Gastrocnemius medialis (tissue), 4 donors: ENCODE results near the gene LPCAT1. TPM values are rescaled to one million over a fixed set of nuclear protein-coding genes. Genes with fewer than 3 reads are reported as not detected.
A peak's percentile ranks its signal among the peaks of the same experiment; 100 is the strongest.

ENCODE experiments used
- ATAC-seq, 2 donors: fragments of 150-250 bp; one replicate each; pipeline ENCODE4 v1.9.1; 2016
- DNase-seq, 2 donors: peaks; one replicate each; pipeline ENCODE4 v3.0.0-alpha.2; 2019
- H3K27ac ChIP-seq, 4 donors: fragments of 200-600 bp; sonication (generic); 1 replicate in 1 of 4; 2 replicates in 3 of 4; pipeline ENCODE4 v1.5.1; 2016 to 2018; ENCODE audit warnings: mild to moderate bottlenecking in 2 of 4, moderate library complexity in 1 of 4
- H3K27me3 ChIP-seq, 3 donors: fragments of 200-600 bp; sonication (generic) in 2 of 3; 1 replicate in 1 of 3; 2 replicates in 2 of 3; pipeline versions ENCODE4 v1.5.1 to v1.6.0; 2016 to 2019; ENCODE audit warnings: mild to moderate bottlenecking in 1 of 3, moderate library complexity in 1 of 3
- H3K36me3 ChIP-seq, 2 donors: fragments of 200-600 bp; sonication (generic) in 1 of 2; one replicate each; pipeline ENCODE4 v1.5.1; 2017 to 2018
- H3K4me1 ChIP-seq, 2 donors: fragments of 200-600 bp; sonication (generic) in 1 of 2; one replicate each; pipeline ENCODE4 v1.5.1; 2016 to 2017; ENCODE audit warnings: mild to moderate bottlenecking in 2 of 2
- H3K4me3 ChIP-seq, 4 donors: fragments of 200-600 bp; sonication (generic) in 3 of 4; 1 replicate in 1 of 4; 2 replicates in 3 of 4; pipeline ENCODE4 v1.5.1; 2016 to 2019; ENCODE audit warnings: mild to moderate bottlenecking in 2 of 4
- H3K9me3 ChIP-seq, 3 donors: fragments of 200-600 bp; sonication (generic) in 2 of 3; 1 replicate in 1 of 3; 2 replicates in 2 of 3; pipeline ENCODE4 v1.5.1; 2016 to 2019
- CTCF ChIP-seq, 5 experiments: fragments of 450-650 bp in 3 of 5; fragments of 200-600 bp in 2 of 5; sonication (generic) in 2 of 5; IDR thresholded peaks in 4 of 5; conservative IDR thresholded peaks in 1 of 5; 1 replicate in 4 of 5; 2 replicates in 1 of 5; pipeline ENCODE4 v1.5.1; 2016 to 2019; ENCODE audit warnings: antibody characterized with exemption in 5 of 5, mild to moderate bottlenecking in 3 of 5, moderate library complexity in 3 of 5
- POLR2A ChIP-seq, 2 donors: fragments of 450-650 bp; IDR thresholded peaks; one replicate each; pipeline ENCODE4 v1.6.1; 2017; ENCODE audit warnings: antibody characterized with exemption in 2 of 2, mild to moderate bottlenecking in 2 of 2, moderate library complexity in 2 of 2
- in situ Hi-C, 4 donors: fragments of 200-750 bp; cut with MboI; loops; one replicate each; pipeline versions ENCODE4 v1.15.0 to v1.8.0; 2017; ENCODE audit warnings: low sequenced_read_pairs in 4 of 4
- intact Hi-C: fragments of 100-400 bp; cut with DNase I; formaldehyde crosslinking; loops from one replicate; pipeline ENCODE4 v1.15.1; 2023; ENCODE audit warnings: low total_unique reads
- total RNA-seq, 4 donors: library from RNA; depleted of rRNA; stranded (reverse); fragments of >200 nt; gene quantifications; one replicate each; pipeline versions ENCODE4 v1.1.0 to v1.2.3, GENCODE V29; 2016

Gene LPCAT1
- total RNA-seq, 4 donors from 2014 or later = 1.4 to 9.2 (median 4.2) TPM

- ATAC-seq = no peak
- in situ Hi-C loops = no loop called here
- Histone ChIP-seq H3K9me3 (no peaks in the 10 kb centered on the region), H3K4me3 (no peak overlapping the region), H3K27me3 (no peaks in the 10 kb centered on the region), H3K27ac (no peak overlapping the region), H3K4me1 (no peaks in the 10 kb centered on the region), H3K36me3 (no peaks in the 10 kb centered on the region)
- DNase-seq = no peak
- TF ChIP-seq POLR2A (IDR thresholded peaks at IDR 0.05) (no peak), CTCF (IDR thresholded peaks at IDR 0.05 in 4 of 5, conservative IDR thresholded peaks at IDR 0.05 in 1 of 5) (no peak)
- intact Hi-C loops = no loop called here
Measured at GRCh38 chr5:1468629-1469527, 54.9 kb downstream of the LPCAT1 start.

GRCh38 chr5:1468247-1468612 is 55.5 kb downstream of the LPCAT1 start:
- ATAC-seq (no peak), DNase-seq (no peak)
- H3K27me3 ChIP-seq = no peaks in the 10 kb centered on the region
- peak in 1 of 5 experiments; percentile 21 for TF ChIP-seq CTCF (IDR thresholded peaks at IDR 0.05 in 4 of 5, conservative IDR thresholded peaks at IDR 0.05 in 1 of 5)
- no peak for TF ChIP-seq POLR2A (IDR thresholded peaks at IDR 0.05)
- in situ Hi-C loops (no loop called here), intact Hi-C loops (no loop called here)
- H3K4me3 ChIP-seq = no peak overlapping the region
- no peak overlapping the region for H3K27ac ChIP-seq
- no peaks in the 10 kb centered on the region for H3K36me3 ChIP-seq
- no peaks in the 10 kb centered on the region for H3K9me3 ChIP-seq
- H3K4me1 ChIP-seq = no peaks in the 10 kb centered on the region

- intact Hi-C loops = no loop called here
- Histone ChIP-seq H3K9me3 (no peaks in the 10 kb centered on the region), H3K27me3 (no peaks in the 10 kb centered on the region), H3K4me1 (no peaks in the 10 kb centered on the region), H3K27ac (no peak overlapping the region), H3K4me3 (no peak overlapping the region), H3K36me3 (no peaks in the 10 kb centered on the region)
- no peak for TF ChIP-seq CTCF (IDR thresholded peaks at IDR 0.05 in 4 of 5, conservative IDR thresholded peaks at IDR 0.05 in 1 of 5)
- TF ChIP-seq POLR2A (IDR thresholded peaks at IDR 0.05) = no peak
- in situ Hi-C loops = no loop called here
- DNase-seq (no peak), ATAC-seq (no peak)
Measured at GRCh38 chr5:1467341-1468246, 56.2 kb downstream of the LPCAT1 start.

GRCh38 chr5:1466631-1467265 is 57.0 kb downstream of the LPCAT1 start:
- H3K4me1 ChIP-seq = no peaks in the 10 kb centered on the region
- no peak for ATAC-seq
- no peak for DNase-seq

More at GRCh38 chr5:1466631-1467265, 57.0 kb downstream of the LPCAT1 start:
- intact Hi-C loops = no loop called here
- Histone ChIP-seq H3K4me3 (no peak overlapping the region), H3K9me3 (no peaks in the 10 kb centered on the region), H3K27ac (no peak overlapping the region), H3K27me3 (no peaks in the 10 kb centered on the region), H3K36me3 (no peaks in the 10 kb centered on the region)
- in situ Hi-C loops = no loop called here
- TF ChIP-seq CTCF (IDR thresholded peaks at IDR 0.05 in 4 of 5, conservative IDR thresholded peaks at IDR 0.05 in 1 of 5) (no peak), POLR2A (IDR thresholded peaks at IDR 0.05) (no peak)
